ENCODE measurements around the gene XYLB.

The XYLB gene

GRCh38 chr3:38325256-38325655 lies 21.3 kb upstream of the XYLB start:
- no peak for DNase-seq

DNA sequence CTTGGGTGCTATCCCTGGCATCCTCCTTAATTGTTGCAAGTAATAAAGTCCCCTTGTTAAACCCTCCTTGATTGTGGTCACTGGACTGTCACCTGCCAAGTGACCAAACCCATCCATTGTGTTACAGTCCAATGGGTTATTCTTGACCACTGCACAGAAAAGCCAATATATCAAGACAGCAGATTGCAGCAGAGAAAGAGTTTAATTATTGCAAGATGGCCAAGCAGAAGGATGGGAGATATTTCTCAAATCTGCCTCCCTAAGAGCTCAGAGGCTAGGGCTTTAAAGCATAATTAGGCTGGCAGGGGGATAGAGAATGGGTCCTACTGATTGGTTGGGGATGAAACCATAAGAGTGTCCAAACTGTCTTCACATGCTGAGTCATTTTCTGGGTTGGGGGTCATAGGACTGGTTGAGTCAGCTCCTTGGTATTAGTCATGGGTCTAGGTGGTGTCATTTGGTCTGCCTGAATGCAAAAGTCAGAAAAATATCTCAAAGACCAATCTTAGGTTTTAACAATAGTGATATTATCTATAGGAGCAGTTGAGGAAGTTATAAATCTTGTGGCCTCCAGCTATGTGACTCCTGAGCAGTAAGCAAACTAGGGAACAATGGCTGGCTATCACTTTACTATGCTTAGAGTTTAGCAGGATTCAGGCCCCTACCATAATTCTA lies 19.1 kb upstream of the XYLB start:
- DNase-seq: peak; percentile 63 to 79 (median 76)

GRCh38 chr3:38331257-38332022 lies 15.1 kb upstream of the XYLB start:
- peak in 1 of 3 donors; percentile 33 for DNase-seq

DNA sequence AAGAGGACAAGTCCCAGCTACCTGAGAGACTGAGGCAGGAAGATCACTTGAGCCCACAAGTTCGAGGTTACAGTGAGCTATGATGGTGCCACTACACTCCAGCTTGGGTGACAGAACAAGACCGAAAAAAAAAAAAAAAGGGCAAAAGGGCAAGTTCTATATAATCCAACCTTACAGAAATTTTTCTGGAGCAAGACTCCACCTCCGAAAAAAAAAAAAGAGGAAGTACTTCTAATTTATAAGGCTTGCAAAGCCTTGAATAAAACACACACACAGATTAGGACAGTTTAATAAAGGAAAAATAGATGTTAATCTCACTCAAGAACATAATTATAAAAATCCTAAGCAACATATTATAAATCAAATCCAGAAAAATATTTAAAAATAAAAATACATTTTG lies 14.4 kb upstream of the XYLB start:
- peak; percentile 12 to 44 (median 43) for DNase-seq

DNA sequence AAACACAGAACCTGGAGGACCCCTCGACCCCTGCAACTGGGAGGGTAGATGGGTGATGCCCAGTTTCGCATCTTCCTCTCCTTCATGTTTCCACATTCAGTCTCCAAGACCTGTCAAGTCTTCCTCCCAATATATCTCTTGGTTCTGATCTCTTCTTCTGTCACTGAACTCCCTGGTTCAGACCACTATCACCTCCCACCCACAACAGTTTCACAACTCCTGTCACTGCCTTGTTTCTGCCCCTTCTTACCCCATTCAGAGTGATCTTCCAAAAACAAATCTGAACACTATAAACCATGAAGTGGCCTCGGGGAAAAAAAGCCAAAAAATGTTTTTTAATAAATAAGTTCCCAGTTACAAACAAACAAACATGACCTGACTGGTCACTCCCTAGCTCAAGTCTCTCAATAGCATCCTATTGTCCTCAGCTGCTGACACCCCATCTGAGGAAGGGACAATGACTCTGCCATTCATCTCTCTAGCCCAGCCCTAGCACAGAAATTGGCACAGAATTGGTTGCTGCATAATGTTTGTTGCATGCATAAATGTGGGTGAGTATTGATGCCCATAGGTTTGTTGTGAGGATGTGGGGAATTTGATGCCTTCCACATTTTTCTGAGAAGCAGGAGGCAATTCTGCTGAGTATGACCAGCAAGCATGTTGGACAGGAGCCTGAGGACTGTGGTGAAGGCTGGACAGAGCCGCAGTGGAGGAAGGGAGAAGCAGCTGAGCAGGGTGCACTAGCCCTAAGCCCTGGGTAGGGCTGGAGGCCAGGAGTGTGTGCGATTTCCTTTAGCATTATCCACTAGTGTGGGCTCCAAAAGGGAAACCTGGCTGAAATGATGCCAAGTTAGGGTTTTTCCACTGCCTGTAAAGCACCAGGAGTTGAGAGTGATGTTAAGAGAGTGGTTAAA lies 12.2 kb upstream of the XYLB start:
- DNase-seq: no peak

GRCh38 chr3:38335263-38335662 lies 11.3 kb upstream of the XYLB start:
- no peak for DNase-seq

- no peak for DNase-seq
Observed at GRCh38 chr3:38337703-38338102, 8.9 kb upstream of the XYLB start.

- DNase-seq: peak in 1 of 3 donors; percentile 13
Observed at GRCh38 chr3:38343797-38344594, 2.6 kb upstream of the XYLB start.

DNA sequence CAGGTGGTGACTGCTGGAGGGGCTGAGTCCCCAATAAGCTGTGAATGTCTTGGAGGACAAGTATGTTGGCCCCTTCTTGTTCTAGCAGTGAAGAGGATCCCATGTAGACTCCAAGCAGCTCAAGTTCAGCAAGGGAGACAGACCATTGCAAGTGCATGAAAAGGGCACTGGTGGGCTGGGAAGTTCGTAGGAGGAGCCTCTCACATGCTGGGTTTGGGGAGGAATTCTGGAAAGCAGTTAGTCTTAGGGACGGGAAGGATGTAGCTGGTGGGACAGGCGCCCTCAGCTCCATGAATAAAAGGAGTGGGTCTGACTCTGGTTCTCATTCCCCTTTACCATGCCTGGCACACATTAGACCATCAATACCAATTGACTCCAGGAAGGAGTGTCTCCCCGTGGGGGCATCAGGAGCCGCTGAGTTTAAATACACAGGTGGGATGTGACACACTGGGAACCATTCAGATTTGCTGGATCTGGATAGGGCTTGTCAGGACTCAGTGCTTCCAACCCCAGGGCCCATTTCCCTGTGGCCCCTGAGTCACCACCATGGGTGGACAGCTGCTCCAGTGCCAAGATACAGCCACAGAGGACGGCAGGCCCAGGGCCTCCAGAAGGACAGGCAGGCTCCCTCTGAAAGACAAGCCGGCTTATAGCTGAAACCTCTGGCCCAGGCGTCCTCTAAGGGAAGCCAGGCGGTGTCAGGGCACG lies 552 bp upstream of the XYLB start:
- peak in 1 of 3 donors; percentile 20 for DNase-seq

DNA sequence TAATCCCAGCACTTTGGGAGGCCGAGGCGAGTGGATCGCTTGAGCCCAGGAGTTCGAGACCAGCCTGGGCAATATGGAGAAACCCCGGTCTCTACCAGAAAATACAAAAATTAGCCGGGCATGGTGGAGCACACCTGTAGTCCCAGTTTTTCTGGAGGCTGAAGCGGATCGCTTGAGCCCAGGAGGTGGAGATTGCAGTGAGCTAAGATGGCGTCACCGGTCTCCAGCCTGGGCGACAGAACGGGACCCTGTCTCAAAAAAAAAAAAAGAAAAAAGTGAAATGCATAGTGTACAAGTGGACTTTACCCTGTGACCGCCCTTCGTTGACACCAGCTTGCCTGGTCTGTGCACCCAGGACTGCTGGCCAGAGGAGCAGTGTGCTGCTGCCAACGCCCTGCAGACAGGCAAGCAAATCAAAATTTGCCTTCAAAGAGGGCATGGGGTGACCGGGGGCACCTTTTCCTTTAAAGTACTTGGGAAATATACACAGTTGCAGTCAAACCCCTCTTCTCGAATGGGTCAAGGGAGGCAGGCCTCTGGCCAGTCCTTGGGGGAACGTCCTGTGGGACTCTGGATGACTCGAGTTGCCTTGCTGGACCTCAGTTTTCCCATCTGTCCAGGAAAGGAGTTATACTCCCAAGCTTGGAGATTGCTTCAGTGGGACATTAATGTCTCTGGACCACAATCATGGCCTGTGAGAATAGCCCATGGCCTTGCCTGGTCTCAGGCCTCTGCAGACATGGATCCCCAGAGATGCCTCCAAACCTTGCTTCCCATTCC lies 1.0 kb downstream of the XYLB start:
- no peak for DNase-seq

GRCh38 chr3:38348903-38349302 lies 2.3 kb downstream of the XYLB start:
- DNase-seq: peak; percentile 84 to 92 (median 92)

- DNase-seq: no peak
Observed at GRCh38 chr3:38349684-38350359, 3.2 kb downstream of the XYLB start.

GRCh38 chr3:38353151-38353550 lies 6.6 kb downstream of the XYLB start:
- DNase-seq: no peak

- no peak for DNase-seq
Observed at GRCh38 chr3:38354588-38355330, 8.2 kb downstream of the XYLB start.

- no peak for DNase-seq
Observed at GRCh38 chr3:38359038-38359437, 12.5 kb downstream of the XYLB start.

DNA sequence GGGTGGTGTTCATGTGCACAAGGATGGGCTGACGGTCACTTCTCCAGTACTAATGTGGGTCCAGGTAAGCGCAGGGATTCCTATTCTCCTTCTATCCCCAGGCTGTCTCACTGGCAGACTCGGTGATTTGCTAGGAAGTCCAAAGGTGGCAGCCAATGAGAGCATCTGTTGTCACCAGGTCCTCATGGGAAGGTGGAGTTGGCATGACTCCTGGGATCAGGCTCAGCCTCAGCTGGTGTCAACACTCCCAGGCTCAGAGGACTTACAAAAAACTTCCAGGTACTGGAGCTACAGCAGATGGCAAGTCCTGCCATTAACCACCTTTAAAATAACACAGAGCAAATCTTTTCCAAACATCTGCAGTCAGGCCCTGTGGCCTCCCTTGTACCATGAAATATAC lies 13.8 kb downstream of the XYLB start:
- DNase-seq: no peak

DNA sequence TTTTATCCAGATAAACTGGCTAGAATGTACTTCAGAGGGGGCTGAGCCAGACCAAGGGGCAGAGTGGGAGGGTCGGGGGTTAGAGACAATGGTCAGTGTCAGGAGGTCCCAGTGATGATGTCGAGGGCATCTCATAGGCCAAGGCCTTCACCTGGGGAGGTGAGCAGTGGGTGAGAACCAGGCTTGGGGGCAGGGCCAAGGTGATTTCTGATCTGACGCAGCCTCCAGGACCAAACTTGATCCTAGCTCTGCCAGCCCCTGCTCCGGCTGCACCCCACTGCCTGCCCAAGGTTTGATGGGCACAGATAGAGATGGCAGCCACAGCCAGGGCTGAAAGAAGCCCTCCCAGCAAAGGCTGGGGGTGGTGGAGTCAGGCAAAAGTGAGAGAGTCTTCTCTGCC lies 14.9 kb downstream of the XYLB start:
- DNase-seq: no peak

DNA sequence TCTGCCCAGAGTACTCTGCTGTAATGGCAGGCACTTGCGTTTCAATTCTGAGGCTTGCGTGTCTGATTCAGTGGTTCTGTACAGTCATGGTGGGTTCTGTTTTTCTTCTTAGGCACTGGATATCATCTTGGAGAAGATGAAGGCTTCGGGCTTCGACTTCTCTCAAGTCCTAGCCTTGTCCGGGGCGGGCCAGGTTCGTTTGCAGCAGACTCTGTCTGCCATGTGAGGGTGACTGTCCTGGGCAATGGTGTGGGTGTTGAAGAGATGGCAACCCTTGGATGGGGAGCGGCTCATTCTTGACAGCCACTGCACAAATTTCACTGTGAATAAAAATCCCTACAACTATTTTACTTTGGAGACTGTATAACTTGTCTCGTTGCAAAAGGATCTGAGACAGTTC lies 16.2 kb downstream of the XYLB start:
- no peak for DNase-seq

DNA sequence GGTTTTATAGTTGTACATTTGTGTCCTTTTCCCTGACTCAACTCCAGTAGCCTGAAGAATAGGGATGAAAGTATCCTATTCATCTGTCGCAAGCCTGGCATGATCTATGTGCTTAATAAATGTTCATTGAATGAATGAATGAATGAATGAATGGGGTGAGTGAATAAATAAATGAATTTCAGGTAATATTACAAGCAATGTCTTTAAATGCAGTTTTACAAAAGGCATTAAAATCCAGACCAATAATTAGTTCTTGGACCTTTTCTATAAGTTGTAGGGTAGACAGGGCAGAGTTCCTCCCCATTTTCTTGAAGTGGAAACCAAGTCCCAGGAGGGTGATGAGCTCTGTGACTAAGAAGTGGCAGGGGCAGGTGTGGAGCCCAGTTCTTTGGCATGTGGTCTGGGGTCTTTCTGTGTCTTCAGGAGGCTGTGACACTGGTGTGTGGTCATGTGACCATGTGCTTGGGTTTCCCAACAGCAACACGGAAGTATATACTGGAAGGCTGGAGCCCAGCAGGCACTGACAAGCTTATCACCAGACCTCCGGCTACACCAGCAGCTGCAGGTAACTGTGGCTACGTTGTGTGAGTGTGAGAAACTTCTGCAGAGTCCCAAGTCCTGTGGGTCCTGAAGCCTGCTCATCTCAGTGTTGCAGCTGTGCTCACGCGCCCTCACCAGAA lies 18.3 kb downstream of the XYLB start:
- no peak for DNase-seq
